SK-N-SH (cell line): ENCODE measurements around the gene DCHS1.
"Not testable (repeated sequence)": the region's sequence is repeated elsewhere in the genome, so short reads cannot be mapped to it uniquely, and the experiment has no call there.

Experiments used
- CTCF ChIP-seq: fragments of 200-600 bp; sonication (generic); IDR thresholded peaks from 2 replicates; pipeline ENCODE4 v1.6.1; 2017; ENCODE audit warnings: antibody characterized with exemption, mild to moderate bottlenecking, moderate library complexity
- ELF1 ChIP-seq: IDR thresholded peaks from 2 replicates; pipeline ENCODE4 v1.4.0; 2012
- EP300 ChIP-seq, 2 experiments: IDR thresholded peaks; 2 replicates each; pipeline versions ENCODE4 v1.4.0 to v1.6.1; 2012; ENCODE audit warnings: borderline replicate concordance in 1 of 2, low read depth in 1 of 2, low read length in 1 of 2
- JUND ChIP-seq: IDR thresholded peaks from 2 replicates; pipeline ENCODE4 v1.4.0; 2012
- MXI1 ChIP-seq: IDR thresholded peaks from 2 replicates; pipeline ENCODE4 v1.6.1; 2012; ENCODE audit warnings: mild to moderate bottlenecking, low read depth, low read length, improper control_type of control experiment
- NFIC ChIP-seq: IDR thresholded peaks from 2 replicates; pipeline ENCODE4 v1.4.0; 2012; ENCODE audit warnings: borderline replicate concordance
- POLR2AphosphoS5 ChIP-seq: IDR thresholded peaks from 2 replicates; pipeline ENCODE4 v1.6.1; 2012; ENCODE audit warnings: low read depth, low read length
- REST ChIP-seq: IDR thresholded peaks from 2 replicates; pipeline ENCODE4 v1.6.1; 2012; ENCODE audit warnings: mild to moderate bottlenecking, low read depth, low read length, moderate library complexity
- RFX5 ChIP-seq: IDR thresholded peaks from 2 replicates; pipeline ENCODE4 v1.6.1; 2012; ENCODE audit warnings: mild to moderate bottlenecking, improper control_type of control experiment, low read length
- RXRA ChIP-seq: IDR thresholded peaks from 2 replicates; pipeline ENCODE4 v1.4.0; 2012; ENCODE audit warnings: low read depth, mild to moderate bottlenecking, borderline replicate concordance
- USF1 ChIP-seq: IDR thresholded peaks from 2 replicates; pipeline ENCODE4 v1.4.0; 2012; ENCODE audit warnings: low read depth, borderline replicate concordance

- TF ChIP-seq CTCF; JUND; POLR2AphosphoS5; RFX5; RXRA; NFIC; MXI1; ELF1; EP300 (IDR thresholded peaks at IDR 0.05; ENCODE audit: borderline replicate concordance in 1 of 2, low read depth in 1 of 2, low read length in 1 of 2); REST; USF1: not testable (repeated sequence)
Observed at GRCh38 chr11:6690431-6691132, 35.0 kb upstream of the DCHS1 start.
